H9 (cell line): Measurements from ENCODE around the gene TNRC6C. TPM values are rescaled to one million over a fixed set of nuclear protein-coding genes. Genes with fewer than 3 reads are reported as not detected.

ENCODE experiments used
- DNase-seq: peaks from one replicate; pipeline ENCODE4 v3.0.0-alpha.2; 2017
- H2AFZ ChIP-seq: one replicate; pipeline ENCODE4 v1.6.1; 2013; ENCODE audit warnings: mild to moderate bottlenecking, low read length, control low read depth, moderate library complexity
- H2AK5ac ChIP-seq: 2 replicates; pipeline ENCODE4 v1.6.1; 2013; ENCODE audit warnings: low read length, control low read depth, mixed read lengths; ENCODE audit not compliant: insufficient read length
- H2BK120ac ChIP-seq: one replicate; pipeline ENCODE4 v1.6.1; 2013; ENCODE audit warnings: low read depth, mild to moderate bottlenecking, low read length, control low read depth, inconsistent platforms; ENCODE audit not compliant: poor library complexity, severe bottlenecking
- H2BK12ac ChIP-seq: 2 replicates; pipeline ENCODE4 v1.6.1; 2013; ENCODE audit warnings: low read length, control low read depth, mixed read lengths, low read depth; ENCODE audit not compliant: insufficient read length
- H2BK15ac ChIP-seq: 2 replicates; pipeline ENCODE4 v1.6.1; 2013; ENCODE audit warnings: low read depth, low read length, control low read depth
- H2BK20ac ChIP-seq: one replicate; pipeline ENCODE4 v1.6.1; 2013; ENCODE audit warnings: low read depth, mild to moderate bottlenecking, low read length, control low read depth, inconsistent platforms; ENCODE audit not compliant: poor library complexity, severe bottlenecking
- H2BK5ac ChIP-seq: 2 replicates; pipeline ENCODE4 v1.6.1; 2013; ENCODE audit warnings: low read length, control low read depth, mixed read lengths; ENCODE audit not compliant: insufficient read length
- H3K14ac ChIP-seq: 2 replicates; pipeline ENCODE4 v1.6.1; 2013; ENCODE audit warnings: low read length, control low read depth; ENCODE audit not compliant: insufficient read depth
- H3K18ac ChIP-seq: 2 replicates; pipeline ENCODE4 v1.6.1; 2013; ENCODE audit warnings: low read depth, mild to moderate bottlenecking, mixed read lengths, low read length, control low read depth; ENCODE audit not compliant: insufficient read length
- H3K23ac ChIP-seq: 2 replicates; pipeline ENCODE4 v1.6.1; 2013; ENCODE audit warnings: low read length, control low read depth, mixed read lengths, low read depth; ENCODE audit not compliant: insufficient read length
- H3K23me2 ChIP-seq: 2 replicates; pipeline ENCODE4 v1.6.1; 2013; ENCODE audit warnings: low read depth, mild to moderate bottlenecking, mixed read lengths, low read length, control low read depth; ENCODE audit not compliant: insufficient read length, poor library complexity, severe bottlenecking
- H3K27ac ChIP-seq: 2 replicates; pipeline ENCODE4 v1.5.1; 2013; ENCODE audit warnings: low read length, control low read depth, mixed read lengths, low read depth; ENCODE audit not compliant: insufficient read length
- H3K27me3 ChIP-seq: 2 replicates; pipeline ENCODE4 v1.6.1; 2013; ENCODE audit warnings: low read length, control low read depth, inconsistent platforms; ENCODE audit not compliant: insufficient read depth
- H3K4ac ChIP-seq: 2 replicates; pipeline ENCODE4 v1.6.1; 2013; ENCODE audit warnings: low read depth, mild to moderate bottlenecking, control low read depth, inconsistent platforms, low read length, moderate library complexity
- H3K4me1 ChIP-seq: 2 replicates; pipeline ENCODE4 v1.6.1; 2013; ENCODE audit warnings: low read length, control low read depth, inconsistent platforms; ENCODE audit not compliant: insufficient read depth
- H3K4me2 ChIP-seq: 2 replicates; pipeline ENCODE4 v1.6.1; 2013; ENCODE audit warnings: low read length, control low read depth, mixed read lengths; ENCODE audit not compliant: insufficient read length, insufficient read depth
- H3K56ac ChIP-seq: 2 replicates; pipeline ENCODE4 v1.6.1; 2013; ENCODE audit warnings: low read depth, mild to moderate bottlenecking, mixed read lengths, low read length, control low read depth; ENCODE audit not compliant: insufficient read length
- H3K79me1 ChIP-seq: 2 replicates; pipeline ENCODE4 v1.6.1; 2013; ENCODE audit warnings: low read depth, mild to moderate bottlenecking, moderate library complexity, low read length, control low read depth, inconsistent platforms; ENCODE audit not compliant: insufficient read depth, poor library complexity, severe bottlenecking
- H3K79me2 ChIP-seq: 2 replicates; pipeline ENCODE4 v1.6.1; 2013; ENCODE audit warnings: low read length, control low read depth, inconsistent platforms; ENCODE audit not compliant: insufficient read depth
- H3K9ac ChIP-seq: 2 replicates; pipeline ENCODE4 v1.6.1; 2013; ENCODE audit warnings: low read length, control low read depth, mixed read lengths; ENCODE audit not compliant: insufficient read length; ENCODE audit errors: extremely low read depth
- H3K9me3 ChIP-seq: one replicate; pipeline ENCODE4 v1.6.1; 2013; ENCODE audit warnings: low read depth, low read length, inconsistent platforms; ENCODE audit not compliant: control insufficient read depth
- H3T11ph ChIP-seq: one replicate; pipeline ENCODE4 v1.6.1; 2013; ENCODE audit warnings: mild to moderate bottlenecking, low read length, control low read depth, inconsistent platforms
- H4K20me1 ChIP-seq: one replicate; pipeline ENCODE4 v1.6.1; 2013; ENCODE audit not compliant: control insufficient read depth, insufficient read length, insufficient read depth
- H4K5ac ChIP-seq: 2 replicates; pipeline ENCODE4 v1.6.1; 2013; ENCODE audit warnings: low read depth, mild to moderate bottlenecking, mixed read lengths, low read length, control low read depth; ENCODE audit not compliant: insufficient read length
- H4K8ac ChIP-seq: replicated peaks from 2 replicates; pipeline ENCODE4 v1.6.1; 2013; ENCODE audit warnings: low read length, control low read depth, mixed read lengths, low read depth; ENCODE audit not compliant: insufficient read length
- H4K91ac ChIP-seq: 2 replicates; pipeline ENCODE4 v1.6.1; 2013; ENCODE audit warnings: low read depth, mild to moderate bottlenecking, moderate library complexity, mixed read lengths, low read length, control low read depth; ENCODE audit not compliant: insufficient read length
- H3K27ac Mint-ChIP-seq, 3 experiments: 2 replicates in 2 of 3; 3 replicates in 1 of 3; pipeline ENCODE4 v1.8.0; 2020 to 2021; ENCODE audit warnings: mixed read lengths in 3 of 3, mild to moderate bottlenecking in 1 of 3, moderate library complexity in 1 of 3
- H3K27me3 Mint-ChIP-seq: 2 replicates; pipeline ENCODE4 v1.8.0; 2021; ENCODE audit warnings: low read depth, mild to moderate bottlenecking, moderate library complexity, mixed read lengths
- H3K36me3 Mint-ChIP-seq, 3 experiments: 2 replicates in 2 of 3; 3 replicates in 1 of 3; pipeline ENCODE4 v1.8.0; 2020 to 2021; ENCODE audit warnings: low read depth in 3 of 3, mixed read lengths in 3 of 3; ENCODE audit not compliant: insufficient read depth in 1 of 3
- H3K4me1 Mint-ChIP-seq, 2 experiments: 2 replicates each; pipeline ENCODE4 v1.8.0; 2020; ENCODE audit warnings: mixed read lengths in 2 of 2
- H3K4me3 Mint-ChIP-seq, 2 experiments: 2 replicates in 1 of 2; 3 replicates in 1 of 2; pipeline ENCODE4 v1.8.0; 2020 to 2021; ENCODE audit warnings: mild to moderate bottlenecking in 2 of 2, mixed read lengths in 2 of 2, moderate library complexity in 1 of 2
- H3K9me3 Mint-ChIP-seq, 2 experiments: 2 replicates in 1 of 2; 3 replicates in 1 of 2; pipeline ENCODE4 v1.8.0; 2020; ENCODE audit warnings: mild to moderate bottlenecking in 2 of 2, mixed read lengths in 2 of 2, moderate library complexity in 1 of 2
- WGBS: extraction: QIAGEN DNeasy Blood & Tissue Kit; methylation state at CpG from one replicate; pipeline ENCODE4 v1.1.7; 2013; ENCODE audit warnings: missing lambda C conversion rate, low lambda C conversion rate, mixed read lengths; ENCODE audit not compliant: insufficient read length; ENCODE audit errors: extremely low coverage; 5-methylcytosine and 5-hydroxymethylcytosine counted together
- total RNA-seq: library from RNA; stranded (reverse); gene quantifications from 2 replicates; pipeline ENCODE4 v1.2.1, GENCODE V29; 2021
- TF ChIP-seq, protein P1 (sequence below): fragments of 200-600 bp; sonication (generic); conservative IDR thresholded peaks from 3 replicates; pipeline ENCODE4 v1.8.0; 2021; ENCODE audit warnings: antibody characterized with exemption, mild to moderate bottlenecking

TNRC6C gene
- total RNA-seq, 1 experiment from 2014 or later: 24.7 TPM

DNA sequence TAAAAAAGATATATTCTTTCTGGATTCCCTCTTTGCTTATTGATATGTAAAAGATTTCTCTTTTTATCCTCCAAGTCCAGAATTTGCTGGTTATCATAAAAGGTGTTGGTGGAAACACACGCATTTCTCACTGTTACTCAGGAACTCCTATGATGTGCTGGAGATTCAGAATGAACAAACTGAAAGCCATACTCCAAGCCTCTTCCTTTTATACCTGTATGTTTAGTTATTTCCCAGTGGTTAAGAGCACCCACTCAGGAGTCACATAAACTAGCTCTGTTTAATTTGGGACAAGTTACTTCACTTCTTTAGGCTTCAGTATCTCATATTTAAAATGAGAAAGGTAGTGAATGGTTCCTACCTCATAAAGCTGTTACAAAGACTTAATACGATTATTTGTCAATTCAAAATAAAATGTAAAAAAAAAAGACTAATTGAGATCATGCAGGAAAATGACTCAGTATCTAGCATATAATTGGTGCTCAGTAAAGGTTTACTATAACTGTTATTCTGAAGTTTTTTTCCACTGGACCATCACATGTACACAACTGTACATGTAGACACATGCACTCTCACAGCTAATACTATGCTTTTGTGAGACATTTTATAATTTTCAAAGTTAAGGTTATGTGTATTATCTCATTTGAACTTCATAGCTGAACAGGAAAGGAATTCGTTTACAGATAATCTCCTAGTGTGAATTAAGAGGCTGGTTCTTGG, 47.1 kb downstream of the TNRC6C start:
- no peak overlapping the region for H3K4me2 ChIP-seq
- no peak overlapping the region for H3K18ac ChIP-seq
- no peak overlapping the region for H2BK15ac ChIP-seq
- Mint-ChIP-seq H3K4me3 (no peak overlapping the region), H3K4me1 (peaks cover 24 to 30% of the 10 kb centered on the region in 2 experiments), H3K9me3 (no peaks in the 10 kb centered on the region), H3K27ac (no peak overlapping the region), H3K27me3 (no peaks in the 10 kb centered on the region), H3K36me3 (peaks cover 2 to 14% (median 10%) of the 10 kb centered on the region in 3 experiments; a peak in 6 of 7 replicates)
- H4K5ac ChIP-seq: no peak overlapping the region
- TF ChIP-seq, protein P1, sequence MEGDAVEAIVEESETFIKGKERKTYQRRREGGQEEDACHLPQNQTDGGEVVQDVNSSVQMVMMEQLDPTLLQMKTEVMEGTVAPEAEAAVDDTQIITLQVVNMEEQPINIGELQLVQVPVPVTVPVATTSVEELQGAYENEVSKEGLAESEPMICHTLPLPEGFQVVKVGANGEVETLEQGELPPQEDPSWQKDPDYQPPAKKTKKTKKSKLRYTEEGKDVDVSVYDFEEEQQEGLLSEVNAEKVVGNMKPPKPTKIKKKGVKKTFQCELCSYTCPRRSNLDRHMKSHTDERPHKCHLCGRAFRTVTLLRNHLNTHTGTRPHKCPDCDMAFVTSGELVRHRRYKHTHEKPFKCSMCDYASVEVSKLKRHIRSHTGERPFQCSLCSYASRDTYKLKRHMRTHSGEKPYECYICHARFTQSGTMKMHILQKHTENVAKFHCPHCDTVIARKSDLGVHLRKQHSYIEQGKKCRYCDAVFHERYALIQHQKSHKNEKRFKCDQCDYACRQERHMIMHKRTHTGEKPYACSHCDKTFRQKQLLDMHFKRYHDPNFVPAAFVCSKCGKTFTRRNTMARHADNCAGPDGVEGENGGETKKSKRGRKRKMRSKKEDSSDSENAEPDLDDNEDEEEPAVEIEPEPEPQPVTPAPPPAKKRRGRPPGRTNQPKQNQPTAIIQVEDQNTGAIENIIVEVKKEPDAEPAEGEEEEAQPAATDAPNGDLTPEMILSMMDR: no peak
- no peak overlapping the region for H3K4ac ChIP-seq
- no peaks in the 10 kb centered on the region for H3K79me1 ChIP-seq
- H3K27me3 ChIP-seq: no peaks in the 10 kb centered on the region
- no peak overlapping the region for H3T11ph ChIP-seq
- no peak overlapping the region for H3K56ac ChIP-seq
- H2BK12ac ChIP-seq: no peak overlapping the region
- no peak overlapping the region for H2BK5ac ChIP-seq
- no peak overlapping the region for H3K23ac ChIP-seq
- no CpG with 5 or more reads among the region's 3 CpGs for WGBS
- H3K9ac ChIP-seq: no peak overlapping the region
- no peak overlapping the region for H2BK120ac ChIP-seq
- no peak overlapping the region for H2AFZ ChIP-seq
- H3K9me3 ChIP-seq: no peaks in the 10 kb centered on the region
- no peak for DNase-seq
- H4K91ac ChIP-seq: no peak overlapping the region
- no peaks in the 10 kb centered on the region for H4K20me1 ChIP-seq
- H3K4me1 ChIP-seq: no peaks in the 10 kb centered on the region
- no peak overlapping the region for H2AK5ac ChIP-seq
- no peak overlapping the region for H2BK20ac ChIP-seq
- no peak overlapping the region for H4K8ac ChIP-seq
- H3K27ac ChIP-seq: no peak overlapping the region
- H3K14ac ChIP-seq: no peak overlapping the region
- no peaks in the 10 kb centered on the region for H3K23me2 ChIP-seq
- H3K79me2 ChIP-seq: no peaks in the 10 kb centered on the region
